Measurements from ENCODE around the gene SYNJ1. TPM values are rescaled to one million over a fixed set of nuclear protein-coding genes. Genes with fewer than 3 reads are reported as not detected.

Gene SYNJ1
- total RNA-seq, 2 donors from 2014 or later, result 6.0 to 12.2 TPM

DNA sequence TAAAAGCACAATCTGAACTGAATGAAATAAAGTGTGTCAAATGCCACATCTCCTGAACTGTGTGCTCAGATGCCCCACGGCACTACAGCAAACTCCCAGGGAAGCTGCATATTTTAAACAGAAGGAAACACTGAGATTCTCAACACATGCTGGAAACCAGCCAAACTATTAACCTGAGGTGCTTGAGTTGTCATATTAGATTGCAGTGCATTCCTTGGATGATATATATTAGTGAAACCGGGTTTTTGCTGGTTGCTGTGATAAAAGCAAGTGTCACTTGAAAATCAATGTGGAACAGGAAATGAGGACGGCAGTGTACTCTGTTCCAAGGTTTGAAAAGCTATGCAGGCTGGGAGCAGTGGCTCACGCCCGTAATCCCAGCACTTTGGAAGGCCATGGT, 8.7 kb downstream of the SYNJ1 start:
- DNase-seq, result no peak
- Mint-ChIP-seq H3K4me1 (no peaks in the 10 kb centered on the region), H3K9me3 (no peaks in the 10 kb centered on the region), H3K27ac (no peak overlapping the region), H3K27me3 (ENCODE audit: insufficient read depth) (no peaks in the 10 kb centered on the region), H3K36me3 (ENCODE audit: low read depth) (peaks cover 18% of the 10 kb centered on the region), H3K4me3 (no peak overlapping the region)
- Histone ChIP-seq H3K9ac (ENCODE audit: extremely low read depth, low read length, poor library complexity, severe bottlenecking) (no peak overlapping the region), H3K27ac (ENCODE audit: low read depth, low read length) (no peak overlapping the region), H3K36me3 (ENCODE audit: control insufficient read depth, insufficient read depth, low read length) (peaks cover 14% of the 10 kb centered on the region), H3K4me1 (ENCODE audit: control insufficient read depth, insufficient read depth, low read length) (no peaks in the 10 kb centered on the region), H3K27me3 (ENCODE audit: control insufficient read depth, insufficient read depth, low read length, poor library complexity, severe bottlenecking) (no peaks in the 10 kb centered on the region), H3K4me3 (ENCODE audit: low read length) (no peak overlapping the region), H3K9me3 (ENCODE audit: control insufficient read depth, low read length) (no peaks in the 10 kb centered on the region)
- 91 to 95% methylated on average over 4 to 5 of the region's 5 CpGs for WGBS, 2 experiments (ENCODE audit: insufficient coverage in 1 of 2, insufficient read length in 1 of 2)
- TF ChIP-seq, protein P1, sequence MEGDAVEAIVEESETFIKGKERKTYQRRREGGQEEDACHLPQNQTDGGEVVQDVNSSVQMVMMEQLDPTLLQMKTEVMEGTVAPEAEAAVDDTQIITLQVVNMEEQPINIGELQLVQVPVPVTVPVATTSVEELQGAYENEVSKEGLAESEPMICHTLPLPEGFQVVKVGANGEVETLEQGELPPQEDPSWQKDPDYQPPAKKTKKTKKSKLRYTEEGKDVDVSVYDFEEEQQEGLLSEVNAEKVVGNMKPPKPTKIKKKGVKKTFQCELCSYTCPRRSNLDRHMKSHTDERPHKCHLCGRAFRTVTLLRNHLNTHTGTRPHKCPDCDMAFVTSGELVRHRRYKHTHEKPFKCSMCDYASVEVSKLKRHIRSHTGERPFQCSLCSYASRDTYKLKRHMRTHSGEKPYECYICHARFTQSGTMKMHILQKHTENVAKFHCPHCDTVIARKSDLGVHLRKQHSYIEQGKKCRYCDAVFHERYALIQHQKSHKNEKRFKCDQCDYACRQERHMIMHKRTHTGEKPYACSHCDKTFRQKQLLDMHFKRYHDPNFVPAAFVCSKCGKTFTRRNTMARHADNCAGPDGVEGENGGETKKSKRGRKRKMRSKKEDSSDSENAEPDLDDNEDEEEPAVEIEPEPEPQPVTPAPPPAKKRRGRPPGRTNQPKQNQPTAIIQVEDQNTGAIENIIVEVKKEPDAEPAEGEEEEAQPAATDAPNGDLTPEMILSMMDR (conservative IDR thresholded peaks at IDR 0.05), result no peak

DNA sequence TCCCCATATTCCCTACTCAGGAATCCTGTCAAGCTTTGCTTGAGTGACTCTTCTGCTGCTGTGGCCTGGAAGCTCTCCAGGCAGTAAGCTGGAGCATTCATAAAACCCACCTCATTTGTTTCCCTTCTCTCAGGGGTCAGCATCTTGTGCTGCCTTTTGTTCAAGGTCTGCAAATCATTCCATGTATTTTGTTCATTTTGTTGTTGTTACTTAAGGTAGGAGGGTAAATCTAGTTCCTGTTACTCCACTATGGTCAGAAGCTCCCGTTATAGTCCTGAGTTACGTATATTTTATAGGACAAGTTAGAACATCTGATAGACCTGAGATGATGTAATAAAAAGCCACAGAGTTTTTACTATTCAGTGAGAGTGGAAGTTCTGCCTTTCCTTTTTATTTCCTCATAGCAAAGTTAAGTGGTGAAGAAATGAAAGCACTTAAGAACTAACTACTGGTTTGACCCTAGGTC, 9.9 kb downstream of the SYNJ1 start:
- H3K4me3 Mint-ChIP-seq, result no peak overlapping the region
- TF ChIP-seq, protein P1 (conservative IDR thresholded peaks at IDR 0.05), result no peak
- DNase-seq, result no peak
- Histone ChIP-seq H3K9me3 (ENCODE audit: control insufficient read depth, low read length) (no peaks in the 10 kb centered on the region), H3K27ac (ENCODE audit: low read depth, low read length) (no peak overlapping the region), H3K36me3 (ENCODE audit: control insufficient read depth, insufficient read depth, low read length) (peaks cover 14% of the 10 kb centered on the region), H3K9ac (ENCODE audit: extremely low read depth, low read length, poor library complexity, severe bottlenecking) (no peak overlapping the region), H3K4me3 (ENCODE audit: low read length) (no peak overlapping the region), H3K4me1 (ENCODE audit: control insufficient read depth, insufficient read depth, low read length) (no peaks in the 10 kb centered on the region), H3K27me3 (ENCODE audit: control insufficient read depth, insufficient read depth, low read length, poor library complexity, severe bottlenecking) (no peaks in the 10 kb centered on the region)
- no peaks in the 10 kb centered on the region for H3K4me1 Mint-ChIP-seq
- no peaks in the 10 kb centered on the region for H3K9me3 Mint-ChIP-seq
- 95 to 100% methylated on average over 2 of the region's 2 CpGs for WGBS, 2 experiments (ENCODE audit: insufficient coverage in 1 of 2, insufficient read length in 1 of 2)
- no peak overlapping the region for H3K27ac Mint-ChIP-seq
- no peaks in the 10 kb centered on the region for H3K27me3 Mint-ChIP-seq (ENCODE audit: insufficient read depth)
- peaks cover 14% of the 10 kb centered on the region for H3K36me3 Mint-ChIP-seq (ENCODE audit: low read depth)

DNA sequence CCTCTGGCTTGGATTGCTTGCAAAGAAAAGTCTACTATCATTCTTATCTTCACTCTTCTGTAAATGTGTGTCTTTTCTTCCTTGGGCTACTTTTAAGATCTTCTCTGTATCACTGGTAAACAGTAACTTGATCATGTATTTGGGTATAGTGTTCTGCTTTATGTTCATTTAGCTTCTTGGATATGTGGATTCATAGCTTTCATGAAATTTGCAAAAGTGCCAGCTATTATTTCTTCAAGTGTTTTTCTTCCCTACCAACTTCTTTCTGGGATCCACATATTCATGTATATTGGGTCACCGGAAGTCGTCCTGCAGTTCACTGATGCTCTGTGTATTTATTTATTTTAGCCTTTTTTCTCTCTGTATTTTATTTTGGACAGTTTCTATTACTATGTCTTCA, 11.3 kb downstream of the SYNJ1 start:
- H3K4me3 ChIP-seq (ENCODE audit: low read length), result no peak overlapping the region

More for the DNA sequence above, 11.3 kb downstream of the SYNJ1 start:
- H3K27ac Mint-ChIP-seq, result no peak overlapping the region
- 84% methylated on average over 2 of the region's 2 CpGs; no CpG with 5 or more reads in 1 of the 2 experiments for WGBS, 2 experiments (ENCODE audit: insufficient coverage in 1 of 2, insufficient read length in 1 of 2)
- TF ChIP-seq, protein P1 (conservative IDR thresholded peaks at IDR 0.05), result no peak
- no peaks in the 10 kb centered on the region for H3K4me1 Mint-ChIP-seq
- peaks cover 9% of the 10 kb centered on the region for H3K36me3 Mint-ChIP-seq (ENCODE audit: low read depth)
- H3K36me3 ChIP-seq (ENCODE audit: control insufficient read depth, insufficient read depth, low read length), result peaks cover 14% of the 10 kb centered on the region
- DNase-seq, result no peak
- no peaks in the 10 kb centered on the region for H3K9me3 Mint-ChIP-seq
- no peaks in the 10 kb centered on the region for H3K9me3 ChIP-seq (ENCODE audit: control insufficient read depth, low read length)
- H3K9ac ChIP-seq (ENCODE audit: extremely low read depth, low read length, poor library complexity, severe bottlenecking), result no peak overlapping the region
- no peaks in the 10 kb centered on the region for H3K27me3 ChIP-seq (ENCODE audit: control insufficient read depth, insufficient read depth, low read length, poor library complexity, severe bottlenecking)
- no peak overlapping the region for H3K27ac ChIP-seq (ENCODE audit: low read depth, low read length)
- no peaks in the 10 kb centered on the region for H3K27me3 Mint-ChIP-seq (ENCODE audit: insufficient read depth)
- H3K4me3 Mint-ChIP-seq, result no peak overlapping the region
- H3K4me1 ChIP-seq (ENCODE audit: control insufficient read depth, insufficient read depth, low read length), result no peaks in the 10 kb centered on the region
